GM12878 (cell line): Measurements from ENCODE around the gene SPATS1. TPM values are rescaled to one million over a fixed set of nuclear protein-coding genes. Genes with fewer than 3 reads are reported as not detected.

Experiments used
- ATAC-seq: fragments of 200-7000 bp; cut with Tn5 transposase; 3 replicates; pipeline ENCODE4 v1.9.1; 2020; ENCODE audit warnings: mild to moderate bottlenecking, moderate library complexity
- BruUV-seq: library from RNA; stranded (reverse); fragments of 400-500 nt; replicated peaks from 2 replicates; lab custom pipeline; 2021; lab: Mats Ljungman, UMichigan
- CTCF ChIA-PET: fragments of 300-600 bp; sonication (Branson Sonifier 250); formaldehyde crosslinking; extraction: SDS; loops from one replicate; lab custom pipeline; 2021; ENCODE audit warnings: inconsistent platforms; lab: Yijun Ruan, JAX
- POLR2A ChIA-PET: fragments of 350-600 bp; formaldehyde crosslinking; extraction: SDS; loops from one replicate; lab custom pipeline; 2021; ENCODE audit warnings: inconsistent platforms; lab: Charles Lee
- RAD21 ChIA-PET: fragments of 300-600 bp; sonication (Branson Sonifier 250); formaldehyde crosslinking; loops from one replicate; lab custom pipeline; 2023; ENCODE audit warnings: antibody characterized with exemption; ENCODE audit not compliant: unreplicated experiment; lab: Charles Lee
- SMC1A ChIA-PET: fragments of 300-600 bp; sonication (Branson Sonifier 250); formaldehyde crosslinking; loops from one replicate; lab custom pipeline; 2023; ENCODE audit not compliant: unreplicated experiment, uncharacterized antibody; lab: Charles Lee
- DNase-seq: peaks from one replicate; pipeline ENCODE4 v3.0.0-alpha.2; 2011; ENCODE audit warnings: low read depth, low spot score
- FAIRE-seq: peaks from 3 replicates; lab custom pipeline; 2011; peaks lifted over from hg19 to GRCh38; lab: Jason Lieb, UNC
- H2AFZ ChIP-seq: 2 replicates; pipeline ENCODE4 v1.6.0; 2011; ENCODE audit warnings: low read depth, low read length, control low read depth; ENCODE audit not compliant: control insufficient read depth
- H3K27ac ChIP-seq: 2 replicates; pipeline ENCODE4 v1.5.1; 2011; ENCODE audit warnings: control low read depth; ENCODE audit not compliant: control insufficient read depth, insufficient read depth
- H3K27me3 ChIP-seq, 2 experiments: replicated peaks in 1 of 2; 2 replicates each; pipeline versions ENCODE4 v1.6.0 to v1.6.1; 2011; ENCODE audit warnings: low read length in 1 of 2; ENCODE audit not compliant: control insufficient read depth in 2 of 2, insufficient read depth in 2 of 2
- H3K36me3 ChIP-seq, 2 experiments: 2 replicates each; pipeline ENCODE4 v1.5.1; 2011; ENCODE audit warnings: low read length in 1 of 2; ENCODE audit not compliant: control insufficient read depth in 2 of 2, insufficient read depth in 2 of 2
- H3K4me1 ChIP-seq: 2 replicates; pipeline ENCODE4 v1.6.1; 2011; ENCODE audit warnings: mild to moderate bottlenecking, low read length, moderate library complexity, mixed read lengths; ENCODE audit not compliant: control insufficient read depth, insufficient read depth
- H3K4me2 ChIP-seq: 2 replicates; pipeline ENCODE4 v1.6.0; 2011; ENCODE audit warnings: control low read depth; ENCODE audit not compliant: control insufficient read depth, insufficient read depth
- H3K4me3 ChIP-seq: fragments of 200-600 bp; sonication (generic); 2 replicates; pipeline ENCODE4 v1.5.1; 2016
- H3K79me2 ChIP-seq: 2 replicates; pipeline ENCODE4 v1.6.0; 2011; ENCODE audit warnings: low read length; ENCODE audit not compliant: control insufficient read depth, insufficient read depth
- H3K9ac ChIP-seq: 2 replicates; pipeline ENCODE4 v1.8.0; 2011; ENCODE audit warnings: low read length, control low read depth, mixed read lengths; ENCODE audit not compliant: control insufficient read depth, insufficient read depth
- H3K9me3 ChIP-seq: replicated peaks from 3 replicates; pipeline ENCODE4 v1.5.1; 2011; ENCODE audit warnings: mild to moderate bottlenecking, low read length; ENCODE audit not compliant: control insufficient read depth, insufficient read depth
- H4K20me1 ChIP-seq: 2 replicates; pipeline ENCODE4 v1.6.0; 2011; ENCODE audit not compliant: control insufficient read depth, insufficient read depth
- JUNB ChIP-seq: IDR thresholded peaks from 2 replicates; pipeline ENCODE4 v1.6.1; 2016; ENCODE audit warnings: antibody characterized with exemption, mild to moderate bottlenecking
- MEF2A ChIP-seq: IDR thresholded peaks from 2 replicates; pipeline ENCODE4 v1.6.1; 2011; ENCODE audit warnings: low read depth, mild to moderate bottlenecking, low read length, moderate library complexity; ENCODE audit not compliant: insufficient read depth
- PRDM15 ChIP-seq: fragments of 450-650 bp; formaldehyde crosslinking; IDR thresholded peaks from 2 replicates; pipeline ENCODE4 v1.4.0; 2020; ENCODE audit warnings: mild to moderate bottlenecking, moderate library complexity
- SMC3 ChIP-seq: IDR thresholded peaks from 2 replicates; pipeline ENCODE4 v1.6.1; 2011; ENCODE audit warnings: low read length, improper control_type of control experiment, borderline replicate concordance
- TBL1XR1 ChIP-seq: IDR thresholded peaks from 2 replicates; pipeline ENCODE4 v1.6.1; 2012; ENCODE audit warnings: low read depth, low read length, improper control_type of control experiment
- ZNF592 ChIP-seq: fragments of 450-650 bp; IDR thresholded peaks from 2 replicates; pipeline ENCODE4 v1.6.1; 2017; ENCODE audit warnings: mild to moderate bottlenecking, moderate library complexity
- ZNF687 ChIP-seq: fragments of 450-650 bp; IDR thresholded peaks from 2 replicates; pipeline ENCODE4 v1.6.1; 2017; ENCODE audit warnings: mild to moderate bottlenecking, moderate library complexity
- WGBS: methylation state at CpG from one replicate; pipeline ENCODE4 v1.1.6; 2016; ENCODE audit warnings: low lambda C conversion rate; ENCODE audit not compliant: insufficient replicate concordance, insufficient coverage; ENCODE audit errors: missing lambda C conversion rate; 5-methylcytosine and 5-hydroxymethylcytosine counted together
- in situ Hi-C: fragments of 300-500 bp; cut with MboI; formaldehyde crosslinking; loops from 9 replicates; pipeline ENCODE4 v1.14.3; 2018; ENCODE audit warnings: mixed read lengths
- intact Hi-C: fragments of 100-400 bp; cut with micrococcal nuclease; formaldehyde crosslinking; loops from one replicate; pipeline ENCODE4 v1.14.2; 2022; ENCODE audit not compliant: unreplicated experiment
- polyA plus RNA-seq, 11 experiments: library from polyadenylated mRNA; depleted of rRNA in 4 of 11; unstranded in 6 of 11; stranded (reverse) in 5 of 11; fragments of >200 nt; fragmentation: Nextera tagmentation in 4 of 11; fragmentation: Illumina TruSeq in 1 of 11; extraction: Ambion mirVana in 4 of 11; extraction: Trizol in 1 of 11; gene quantifications; 1 replicate in 1 of 11; 2 replicates in 10 of 11; pipeline versions ENCODE4 v1.2.1 to v1.2.3, GENCODE V29; 2011 to 2016; ENCODE audit warnings: inconsistent platforms in 2 of 11, missing spikeins in 2 of 11, low read depth in 1 of 11
- total RNA-seq, 4 experiments: library from RNA; depleted of rRNA in 3 of 4; stranded (reverse); fragments of >200 nt in 3 of 4; fragmentation: Illumina TruSeq in 1 of 4; extraction: Trizol in 1 of 4; gene quantifications; 2 replicates each; pipeline versions ENCODE4 v1.2.1 to v1.2.3, GENCODE V29; 2013 to 2021
- TF ChIP-seq, protein P1 (sequence below): fragments of 450-650 bp; IDR thresholded peaks from 2 replicates; pipeline ENCODE4 v1.6.1; 2017; ENCODE audit warnings: low read depth, mild to moderate bottlenecking, moderate library complexity

The SPATS1 gene
- total and polyA plus RNA-seq, 10 of the 15 experiments (the other 5 are each of a cell fraction or from before 2014, with no cell fraction given) = 0.12 TPM; not detected in 9

- ATAC-seq (no peak), DNase-seq (no peak), FAIRE-seq (no peak)
- H4K20me1 ChIP-seq = no peaks in the 10 kb centered on the region
- no peak overlapping the region for H2AFZ ChIP-seq
- ChIA-PET CTCF (interaction anchor here (0.7 to 7.4 kb wide), 21 partner anchors 8 to 212 kb away, joined by 3 to 87 read pairs (median 4); partner anchors contain the start of genes AARS2, CDC5L, NFKBIE and TMEM151B), RAD21 (interaction anchor here (1.0 to 2.8 kb wide), 4 partner anchors 35 to 209 kb away, joined by 3 to 22 read pairs (median 4); partner anchors contain the start of gene TMEM151B), POLR2A (interaction anchor here (0.8 to 1.2 kb wide), 3 partner anchors 9 to 41 kb away, joined by 3 read pairs; no protein-coding TSS in a partner anchor), SMC1A (interaction anchor here (0.8 to 3.0 kb wide), 4 partner anchors 31 to 86 kb away, joined by 3 to 22 read pairs (median 4); no protein-coding TSS in a partner anchor)
- 92% methylated on average over 5 of the region's 5 CpGs for WGBS
- no peaks in the 10 kb centered on the region for H3K9me3 ChIP-seq
- no peak overlapping the region for H3K9ac ChIP-seq
- intact Hi-C loops = loop anchor here (2.0 kb wide), 1 partner anchor 36 kb away; no protein-coding TSS in a partner anchor
- BruUV-seq = no TSS peak
- H3K4me2 ChIP-seq = no peak overlapping the region
- H3K79me2 ChIP-seq = no peaks in the 10 kb centered on the region
- no peak overlapping the region for H3K27ac ChIP-seq
- H3K4me1 ChIP-seq = no peaks in the 10 kb centered on the region
- no peak overlapping the region for H3K4me3 ChIP-seq
- in situ Hi-C loops = no loop called here
- no peaks in the 10 kb centered on the region for H3K27me3 ChIP-seq
- H3K36me3 ChIP-seq = peaks cover 12 to 34% of the 10 kb centered on the region in 2 experiments
- TF ChIP-seq ZNF592 (no peak), MEF2A (no peak), PRDM15 (CRISPR knock-in tag) (no peak), ZNF687 (no peak), SMC3 (no peak), JUNB (no peak), TBL1XR1 (no peak)
- TF ChIP-seq, protein P1, sequence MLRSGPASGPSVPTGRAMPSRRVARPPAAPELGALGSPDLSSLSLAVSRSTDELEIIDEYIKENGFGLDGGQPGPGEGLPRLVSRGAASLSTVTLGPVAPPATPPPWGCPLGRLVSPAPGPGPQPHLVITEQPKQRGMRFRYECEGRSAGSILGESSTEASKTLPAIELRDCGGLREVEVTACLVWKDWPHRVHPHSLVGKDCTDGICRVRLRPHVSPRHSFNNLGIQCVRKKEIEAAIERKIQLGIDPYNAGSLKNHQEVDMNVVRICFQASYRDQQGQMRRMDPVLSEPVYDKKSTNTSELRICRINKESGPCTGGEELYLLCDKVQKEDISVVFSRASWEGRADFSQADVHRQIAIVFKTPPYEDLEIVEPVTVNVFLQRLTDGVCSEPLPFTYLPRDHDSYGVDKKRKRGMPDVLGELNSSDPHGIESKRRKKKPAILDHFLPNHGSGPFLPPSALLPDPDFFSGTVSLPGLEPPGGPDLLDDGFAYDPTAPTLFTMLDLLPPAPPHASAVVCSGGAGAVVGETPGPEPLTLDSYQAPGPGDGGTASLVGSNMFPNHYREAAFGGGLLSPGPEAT = no peak
Measured at GRCh38 chr6:44305200-44305725, 37.2 kb upstream of the SPATS1 start.
